Activated CD4-positive, alpha-beta T cell treated with anti-CD3 and anti-CD28 coated beads for 36 hours (primary cell): ENCODE results near the gene TASP1. TPM values are rescaled to one million over a fixed set of nuclear protein-coding genes. Genes with fewer than 3 reads are reported as not detected.

Experiments
- ATAC-seq: fragments of 200-7000 bp; cut with Tn5 transposase; one replicate; pipeline ENCODE4 v1.10.0; 2021; ENCODE audit warnings: mild to moderate bottlenecking, moderate library complexity
- CTCF ChIA-PET: fragments of 350-600 bp; sonication (Branson Sonifier 250); formaldehyde crosslinking; loops from one replicate; lab custom pipeline; 2021; ENCODE audit warnings: antibody characterized with exemption; lab: Charles Lee
- POLR2A ChIA-PET: fragments of 350-600 bp; sonication (Branson Sonifier 250); formaldehyde crosslinking; loops from one replicate; lab custom pipeline; 2021; ENCODE audit warnings: antibody characterized with exemption, inconsistent platforms; lab: Charles Lee
- DNase-seq: peaks from one replicate; pipeline ENCODE4 v3.0.0-alpha.2; 2020
- H3K27ac Mint-ChIP-seq: one replicate; pipeline ENCODE4 v1.8.0; 2021; ENCODE audit warnings: mixed read lengths
- H3K27me3 Mint-ChIP-seq: one replicate; pipeline ENCODE4 v1.8.0; 2021; ENCODE audit warnings: mixed read lengths
- H3K36me3 Mint-ChIP-seq: one replicate; pipeline ENCODE4 v1.8.0; 2021; ENCODE audit warnings: low read depth, mixed read lengths
- H3K4me1 Mint-ChIP-seq: one replicate; pipeline ENCODE4 v1.8.0; 2021; ENCODE audit warnings: mixed read lengths
- H3K4me3 Mint-ChIP-seq: one replicate; pipeline ENCODE4 v1.8.0; 2021; ENCODE audit warnings: mild to moderate bottlenecking, moderate library complexity, mixed read lengths
- H3K9me3 Mint-ChIP-seq: one replicate; pipeline ENCODE4 v1.8.0; 2021; ENCODE audit warnings: low read depth, mixed read lengths
- intact Hi-C, 2 experiments: fragments of 100-400 bp; cut with DNase I in 1 of 2; cut with micrococcal nuclease in 1 of 2; formaldehyde crosslinking; loops; one replicate each; pipeline versions ENCODE4 v1.14.2 to v1.15.1; 2022 to 2024; cut with DNase I, micrococcal nuclease
- total RNA-seq, 2 experiments: library from RNA; stranded (reverse); gene quantifications; one replicate each; pipeline ENCODE4 v1.2.3, GENCODE V29; 2021

Gene TASP1
- total RNA-seq, 2 experiments from 2014 or later = 8.5 to 10.1 TPM

DNA sequence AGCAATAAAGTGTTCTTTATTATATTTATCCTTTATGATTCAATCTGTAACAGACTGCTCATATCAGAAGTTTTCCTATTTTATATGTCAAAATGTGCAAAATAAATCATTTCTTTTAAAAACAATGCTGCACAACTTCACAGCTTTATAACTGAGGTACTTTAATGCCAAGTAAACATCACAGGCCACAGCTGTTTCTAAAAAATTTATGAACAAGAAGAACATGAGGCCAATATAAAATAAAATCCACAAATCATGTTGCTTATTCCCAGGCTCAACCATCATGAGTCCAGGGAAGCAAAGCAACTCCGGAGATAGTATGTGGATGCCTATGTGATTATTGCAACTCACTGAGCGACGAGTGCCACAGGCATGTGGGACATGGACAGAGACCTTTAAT lies 222.2 kb downstream of the TASP1 start:
- Mint-ChIP-seq H3K9me3 (no peaks in the 10 kb centered on the region), H3K4me3 (no peak overlapping the region), H3K36me3 (peaks cover 22% of the 10 kb centered on the region), H3K27ac (no peak overlapping the region), H3K27me3 (no peaks in the 10 kb centered on the region), H3K4me1 (no peaks in the 10 kb centered on the region)
- DNase-seq (no peak), ATAC-seq (no peak)
- ChIA-PET CTCF (interaction anchor here (1.3 kb wide), 1 partner anchor 34 kb away, joined by 4 read pairs; no protein-coding TSS in a partner anchor), POLR2A (no interaction called here)
- intact Hi-C loops = no loop called here

- POLR2A ChIA-PET = no interaction called here
- H3K9me3 Mint-ChIP-seq = no peaks in the 10 kb centered on the region
- no peak overlapping the region for H3K27ac Mint-ChIP-seq
- ATAC-seq (no peak), DNase-seq (no peak)
- peaks cover 20% of the 10 kb centered on the region for H3K36me3 Mint-ChIP-seq
- intact Hi-C loops = no loop called here
- CTCF ChIA-PET = interaction anchor here (0.7 kb wide), 1 partner anchor 10 kb away, joined by 3 read pairs; no protein-coding TSS in a partner anchor
- H3K4me1 Mint-ChIP-seq = no peaks in the 10 kb centered on the region
- H3K27me3 Mint-ChIP-seq = no peaks in the 10 kb centered on the region
- no peak overlapping the region for H3K4me3 Mint-ChIP-seq
Measured at GRCh38 chr20:13412806-13413445, 225.8 kb downstream of the TASP1 start.

- CTCF ChIA-PET = no interaction called here
- peaks cover 5% of the 10 kb centered on the region for H3K36me3 Mint-ChIP-seq
- intact Hi-C loops = no loop called here
Measured at GRCh38 chr20:13404293-13404692, 234.4 kb downstream of the TASP1 start.

DNA sequence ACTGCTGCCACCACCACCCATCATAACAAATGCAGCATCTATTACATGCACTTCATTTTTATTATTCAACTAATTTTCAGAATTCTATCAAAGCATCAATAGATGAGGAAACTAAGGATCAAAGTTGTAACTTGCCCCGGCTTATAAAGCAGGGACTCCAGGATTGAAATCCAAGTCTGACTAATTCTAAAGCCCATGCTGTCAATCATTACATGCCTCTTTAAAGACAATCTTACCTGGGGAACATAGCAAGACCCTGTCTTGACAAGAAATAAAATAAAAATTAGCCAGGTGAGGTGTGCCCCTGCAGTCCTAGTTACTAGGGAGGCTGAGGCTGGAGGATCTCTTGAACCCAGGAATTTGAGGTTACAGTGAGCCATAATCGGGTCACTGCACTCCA lies 235.3 kb downstream of the TASP1 start:
- peaks cover 5% of the 10 kb centered on the region for H3K36me3 Mint-ChIP-seq
- intact Hi-C loops = no loop called here
- H3K4me1 Mint-ChIP-seq = no peaks in the 10 kb centered on the region
- DNase-seq (no peak), ATAC-seq (no peak)
- CTCF ChIA-PET = interaction anchor here (1.2 kb wide), 1 partner anchor 10 kb away, joined by 3 read pairs; no protein-coding TSS in a partner anchor
- POLR2A ChIA-PET = no interaction called here
- H3K27ac Mint-ChIP-seq = no peak overlapping the region
- no peak overlapping the region for H3K4me3 Mint-ChIP-seq
- no peaks in the 10 kb centered on the region for H3K9me3 Mint-ChIP-seq
- H3K27me3 Mint-ChIP-seq = no peaks in the 10 kb centered on the region

More at GRCh38 chr20:13404293-13404692, 234.4 kb downstream of the TASP1 start:
- ATAC-seq (no peak), DNase-seq (no peak)
- no peak overlapping the region for H3K4me3 Mint-ChIP-seq
- H3K27ac Mint-ChIP-seq = no peak overlapping the region
- POLR2A ChIA-PET = no interaction called here
- H3K4me1 Mint-ChIP-seq = no peaks in the 10 kb centered on the region
- no peaks in the 10 kb centered on the region for H3K27me3 Mint-ChIP-seq
- H3K9me3 Mint-ChIP-seq = no peaks in the 10 kb centered on the region

DNA sequence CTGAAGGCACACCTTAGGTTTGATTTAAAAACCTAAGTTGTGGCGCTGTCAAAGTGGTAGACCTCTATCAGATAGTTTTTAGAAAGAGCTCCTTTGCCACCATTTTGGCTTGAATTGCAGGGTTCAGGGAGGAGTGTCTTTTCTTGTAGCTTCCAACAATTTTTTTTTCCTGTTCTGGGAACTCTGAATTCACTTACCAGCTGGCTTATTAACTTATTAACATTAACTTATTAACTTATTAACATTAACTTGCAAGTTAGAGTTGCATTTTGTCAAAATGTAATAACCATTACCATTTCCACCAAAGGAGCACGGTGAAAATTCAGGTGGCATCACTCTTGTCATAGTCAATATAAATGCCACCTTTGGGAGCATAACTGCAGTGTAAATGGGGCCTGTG lies 235.7 kb downstream of the TASP1 start:
- H3K9me3 Mint-ChIP-seq = no peaks in the 10 kb centered on the region
- no peak for ATAC-seq
- intact Hi-C loops = no loop called here
- H3K27ac Mint-ChIP-seq = no peak overlapping the region
- no peak for DNase-seq
- H3K27me3 Mint-ChIP-seq = no peaks in the 10 kb centered on the region
- CTCF ChIA-PET = interaction anchor here (0.6 to 1.2 kb wide), 2 partner anchors 10 to 274 kb away, joined by 3 read pairs; no protein-coding TSS in a partner anchor
- POLR2A ChIA-PET = no interaction called here
- H3K36me3 Mint-ChIP-seq = peaks cover 5% of the 10 kb centered on the region
- H3K4me1 Mint-ChIP-seq = no peaks in the 10 kb centered on the region
- H3K4me3 Mint-ChIP-seq = no peak overlapping the region

- Mint-ChIP-seq H3K9me3 (no peaks in the 10 kb centered on the region), H3K27me3 (no peaks in the 10 kb centered on the region), H3K4me1 (peaks cover 5% of the 10 kb centered on the region), H3K36me3 (no peaks in the 10 kb centered on the region), H3K4me3 (no peak overlapping the region), H3K27ac (no peak overlapping the region)
- ATAC-seq (no peak), DNase-seq (no peak)
- CTCF ChIA-PET = interaction anchor here (0.6 to 1.2 kb wide), 2 partner anchors 11 to 273 kb away, joined by 3 read pairs; no protein-coding TSS in a partner anchor
- intact Hi-C loops = no loop called here
- POLR2A ChIA-PET = no interaction called here
Measured at GRCh38 chr20:13402171-13402760, 236.5 kb downstream of the TASP1 start.

GRCh38 chr20:13401596-13401995 lies 237.1 kb downstream of the TASP1 start:
- no peaks in the 10 kb centered on the region for H3K9me3 Mint-ChIP-seq
- DNase-seq = no peak
- no peak overlapping the region for H3K27ac Mint-ChIP-seq
- peaks cover 7% of the 10 kb centered on the region for H3K4me1 Mint-ChIP-seq
- no peaks in the 10 kb centered on the region for H3K36me3 Mint-ChIP-seq
- no peak overlapping the region for H3K4me3 Mint-ChIP-seq
- POLR2A ChIA-PET = no interaction called here
- CTCF ChIA-PET = no interaction called here
- intact Hi-C loops = no loop called here
- ATAC-seq = no peak
- no peaks in the 10 kb centered on the region for H3K27me3 Mint-ChIP-seq

DNA sequence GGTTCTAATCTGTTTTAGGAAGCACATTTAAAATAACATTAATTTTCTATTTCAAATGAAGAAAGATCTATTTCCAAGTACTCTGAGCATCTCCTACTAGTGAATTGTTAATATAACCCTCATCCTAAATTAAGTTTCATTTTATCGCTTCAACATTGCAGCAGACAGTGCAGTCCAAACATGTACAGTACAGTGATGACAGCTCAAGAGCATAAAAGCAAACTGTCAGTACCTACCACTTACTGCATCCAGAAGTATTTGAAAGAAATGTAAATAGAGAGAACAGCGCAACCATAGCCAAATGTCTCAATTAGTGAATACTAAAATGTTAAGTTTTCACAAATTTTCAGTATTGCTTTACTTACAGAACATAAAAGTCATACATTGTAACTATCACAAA lies 238.3 kb downstream of the TASP1 start:
- Mint-ChIP-seq H3K27ac (no peak overlapping the region), H3K27me3 (no peaks in the 10 kb centered on the region), H3K9me3 (no peaks in the 10 kb centered on the region), H3K4me1 (peaks cover 7% of the 10 kb centered on the region), H3K4me3 (no peak overlapping the region), H3K36me3 (no peaks in the 10 kb centered on the region)
- no peak for DNase-seq
- ChIA-PET POLR2A (no interaction called here), CTCF (no interaction called here)
- intact Hi-C loops = no loop called here
- no peak for ATAC-seq

DNA sequence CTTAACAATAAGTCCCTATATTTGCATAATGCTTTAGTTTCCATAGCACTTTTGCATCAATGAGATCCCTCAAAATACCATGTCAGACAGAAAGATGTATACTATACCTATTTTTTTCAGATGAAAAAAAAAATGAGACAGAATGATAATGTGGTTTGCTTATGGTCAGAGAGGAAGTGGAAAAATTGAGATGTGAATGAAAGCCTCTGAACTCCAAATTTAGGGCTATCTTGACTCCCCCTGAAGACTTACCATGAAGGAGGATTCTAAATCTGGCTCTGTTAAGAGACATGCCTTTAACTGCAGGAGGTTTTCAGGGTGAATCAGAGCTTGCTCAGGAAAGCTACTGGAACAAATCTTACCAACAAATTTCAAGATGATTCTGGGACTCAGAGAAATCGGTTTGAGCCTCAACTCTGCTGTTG lies 241.4 kb downstream of the TASP1 start:
- POLR2A ChIA-PET = no interaction called here
- intact Hi-C loops = no loop called here
- H3K4me1 Mint-ChIP-seq = peaks cover 7% of the 10 kb centered on the region
- no peak for DNase-seq
- no peaks in the 10 kb centered on the region for H3K27me3 Mint-ChIP-seq
- H3K27ac Mint-ChIP-seq = no peak overlapping the region
- no peak for ATAC-seq
- H3K4me3 Mint-ChIP-seq = no peak overlapping the region
- CTCF ChIA-PET = interaction anchor here (0.6 kb wide), 1 partner anchor 12 kb away, joined by 3 read pairs; no protein-coding TSS in a partner anchor
- H3K9me3 Mint-ChIP-seq = no peaks in the 10 kb centered on the region
- H3K36me3 Mint-ChIP-seq = peaks cover 13% of the 10 kb centered on the region

DNA sequence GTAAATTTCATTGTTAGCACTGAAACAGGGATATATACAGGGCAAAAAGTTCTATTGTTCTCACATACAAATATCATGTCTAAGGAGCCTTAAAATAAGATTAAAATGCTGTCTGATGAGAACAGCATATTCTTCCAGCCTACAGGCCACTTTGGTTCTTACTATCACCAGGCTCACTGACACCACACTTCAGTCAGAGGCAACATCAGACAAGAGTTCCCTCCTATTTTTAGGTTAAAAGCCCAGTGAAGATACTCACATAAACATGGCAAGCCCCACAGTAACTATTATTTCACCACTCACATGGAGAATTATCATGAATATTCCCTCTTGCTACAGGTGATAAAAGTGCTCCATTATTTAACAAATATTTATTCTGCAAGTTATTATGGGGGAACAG lies 241.9 kb downstream of the TASP1 start:
- DNase-seq = no peak
- POLR2A ChIA-PET = no interaction called here
- no peak for ATAC-seq
- intact Hi-C loops = no loop called here
- no peak overlapping the region for H3K27ac Mint-ChIP-seq
- H3K9me3 Mint-ChIP-seq = no peaks in the 10 kb centered on the region
- no peak overlapping the region for H3K4me3 Mint-ChIP-seq
- peaks cover 7% of the 10 kb centered on the region for H3K4me1 Mint-ChIP-seq
- CTCF ChIA-PET = interaction anchor here (0.6 to 1.4 kb wide), 2 partner anchors 12 kb away, joined by 3 to 6 read pairs; no protein-coding TSS in a partner anchor
- H3K27me3 Mint-ChIP-seq = no peaks in the 10 kb centered on the region
- H3K36me3 Mint-ChIP-seq = peaks cover 17% of the 10 kb centered on the region

DNA sequence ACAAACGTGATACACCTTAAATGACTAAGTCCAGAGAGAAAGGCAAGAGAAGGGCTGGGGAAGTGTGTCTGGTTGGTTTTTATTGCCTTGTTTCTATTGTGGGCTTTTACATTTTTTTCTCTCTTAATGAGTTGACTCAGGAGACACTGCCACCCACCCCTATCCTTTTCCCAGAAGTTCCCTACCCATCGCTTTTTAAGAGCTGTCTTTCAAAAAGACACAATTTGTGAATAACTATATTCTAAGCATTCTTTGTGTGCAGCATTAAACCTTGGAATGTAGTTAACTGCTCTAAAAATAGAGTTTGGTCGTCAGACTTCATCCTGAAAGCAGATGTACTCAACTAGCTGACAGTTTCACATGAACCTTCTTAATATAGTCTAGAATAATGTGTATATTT lies 242.7 kb downstream of the TASP1 start:
- Mint-ChIP-seq H3K4me3 (no peak overlapping the region), H3K27me3 (no peaks in the 10 kb centered on the region), H3K4me1 (peaks cover 7% of the 10 kb centered on the region), H3K27ac (no peak overlapping the region), H3K9me3 (no peaks in the 10 kb centered on the region), H3K36me3 (peaks cover 23% of the 10 kb centered on the region)
- ChIA-PET POLR2A (no interaction called here), CTCF (interaction anchor here (0.6 to 1.4 kb wide), 2 partner anchors 13 to 108 kb away, joined by 3 to 6 read pairs; no protein-coding TSS in a partner anchor)
- ATAC-seq (no peak), DNase-seq (no peak)
- intact Hi-C loops = no loop called here

DNA sequence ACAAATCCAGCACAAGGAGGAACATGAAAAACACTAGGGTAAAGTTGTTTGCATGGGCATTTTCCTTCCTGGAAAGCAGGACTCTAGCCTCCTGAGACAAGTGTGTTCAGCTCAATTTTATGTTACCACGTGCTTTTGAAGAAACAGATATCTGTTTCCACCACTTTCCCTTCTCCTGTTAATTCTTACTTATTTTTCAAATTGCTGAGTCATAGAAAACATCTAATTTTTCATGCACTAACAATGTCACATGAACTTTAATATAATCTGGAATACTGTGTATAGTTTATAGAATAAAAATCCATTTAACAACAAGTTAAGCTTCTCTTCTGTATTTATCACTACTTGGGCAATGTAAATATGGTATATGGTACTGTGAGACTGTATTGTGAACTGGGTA lies 243.5 kb downstream of the TASP1 start:
- Mint-ChIP-seq H3K27ac (no peak overlapping the region), H3K9me3 (no peaks in the 10 kb centered on the region), H3K4me3 (no peak overlapping the region), H3K36me3 (peaks cover 30% of the 10 kb centered on the region), H3K27me3 (no peaks in the 10 kb centered on the region), H3K4me1 (peaks cover 7% of the 10 kb centered on the region)
- DNase-seq (no peak), ATAC-seq (no peak)
- POLR2A ChIA-PET = no interaction called here
- CTCF ChIA-PET = interaction anchor here (1.4 kb wide), 1 partner anchor 13 kb away, joined by 6 read pairs; no protein-coding TSS in a partner anchor
- intact Hi-C loops = no loop called here
